ENCODE measurements around the gene PIGW.

Gene PIGW, protein sequence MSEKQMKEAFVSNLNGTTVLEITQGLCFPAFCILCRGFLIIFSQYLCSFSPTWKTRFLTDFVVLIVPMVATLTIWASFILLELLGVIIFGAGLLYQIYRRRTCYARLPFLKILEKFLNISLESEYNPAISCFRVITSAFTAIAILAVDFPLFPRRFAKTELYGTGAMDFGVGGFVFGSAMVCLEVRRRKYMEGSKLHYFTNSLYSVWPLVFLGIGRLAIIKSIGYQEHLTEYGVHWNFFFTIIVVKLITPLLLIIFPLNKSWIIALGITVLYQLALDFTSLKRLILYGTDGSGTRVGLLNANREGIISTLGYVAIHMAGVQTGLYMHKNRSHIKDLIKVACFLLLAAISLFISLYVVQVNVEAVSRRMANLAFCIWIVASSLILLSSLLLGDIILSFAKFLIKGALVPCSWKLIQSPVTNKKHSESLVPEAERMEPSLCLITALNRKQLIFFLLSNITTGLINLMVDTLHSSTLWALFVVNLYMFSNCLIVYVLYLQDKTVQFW

DNA sequence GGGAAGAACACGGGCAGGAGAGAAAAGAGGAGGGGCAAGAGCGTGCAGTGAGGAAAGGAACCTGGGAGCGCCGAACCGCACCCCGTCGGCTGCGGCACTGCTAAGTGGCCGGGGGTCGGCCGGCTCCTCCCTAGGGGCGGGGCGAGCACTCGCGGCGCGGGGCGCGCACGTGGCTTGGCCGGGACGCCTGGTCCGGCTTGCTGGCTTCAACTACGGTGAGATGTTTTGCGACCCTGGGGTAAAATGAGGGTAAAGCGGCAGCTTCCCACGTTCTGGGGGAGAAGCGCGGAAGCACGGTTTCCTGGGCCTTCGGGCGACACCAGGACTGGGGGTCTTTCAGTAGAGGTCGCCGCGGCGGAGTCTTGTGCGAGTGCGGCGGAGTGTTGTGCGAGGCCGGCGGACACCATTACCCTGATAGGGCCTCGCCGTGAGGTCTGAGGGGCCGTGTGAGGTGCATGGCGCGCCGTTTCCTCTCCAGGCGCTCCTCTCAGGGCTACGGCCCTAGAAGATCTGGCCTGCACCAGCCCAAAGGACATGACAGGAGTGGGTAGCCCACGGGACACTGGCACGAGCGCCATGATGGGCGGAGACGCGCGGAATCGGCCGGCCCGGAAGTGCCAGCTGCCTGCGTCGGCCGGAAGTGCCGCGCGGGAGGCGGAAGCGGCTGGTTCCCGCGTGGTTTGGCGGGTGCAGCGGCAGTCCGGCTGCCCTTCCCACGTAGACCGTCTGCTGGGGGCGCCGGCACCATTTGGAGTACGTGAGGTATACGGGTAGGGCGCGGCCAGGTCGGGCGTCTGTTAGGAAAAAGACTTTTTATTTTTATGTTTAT lies at the start of gene PIGW, which contains the start of gene MYO19:
Gene PIGW (plus strand): TSS at position 148 of the 829 bp plus-strand sequence. CDS start 2,115 bp downstream, outside the sequence.
Gene MYO19 (minus strand): TSS at position 29 of the 829 bp plus-strand sequence. CDS start 2,330 bp downstream, outside the sequence.
- peak; percentile 82 to 88 for DNase-seq (ENCODE audit: low read depth in 2 of 2)

DNA sequence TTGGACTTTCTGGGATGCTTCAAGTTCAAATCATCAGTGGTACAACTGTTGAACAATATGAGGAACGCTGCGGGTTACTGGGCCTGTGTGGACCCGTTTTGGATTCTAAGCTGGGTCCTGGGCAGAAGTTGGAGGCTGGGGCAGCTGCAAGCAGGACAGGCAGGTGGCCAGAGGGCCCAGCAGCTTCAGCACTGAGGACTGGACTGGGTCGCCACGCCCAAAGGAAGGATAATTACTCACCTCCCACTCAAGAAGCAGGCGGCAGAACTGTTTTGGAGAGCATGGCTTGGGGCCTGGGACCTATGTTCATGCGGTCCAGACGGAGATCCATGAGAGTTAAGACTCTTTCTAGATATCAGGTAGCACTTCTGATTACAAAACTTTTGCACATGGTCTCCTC lies 49.8 kb upstream of the PIGW start:
- DNase-seq (ENCODE audit: low read depth in 2 of 2), result no peak

DNA sequence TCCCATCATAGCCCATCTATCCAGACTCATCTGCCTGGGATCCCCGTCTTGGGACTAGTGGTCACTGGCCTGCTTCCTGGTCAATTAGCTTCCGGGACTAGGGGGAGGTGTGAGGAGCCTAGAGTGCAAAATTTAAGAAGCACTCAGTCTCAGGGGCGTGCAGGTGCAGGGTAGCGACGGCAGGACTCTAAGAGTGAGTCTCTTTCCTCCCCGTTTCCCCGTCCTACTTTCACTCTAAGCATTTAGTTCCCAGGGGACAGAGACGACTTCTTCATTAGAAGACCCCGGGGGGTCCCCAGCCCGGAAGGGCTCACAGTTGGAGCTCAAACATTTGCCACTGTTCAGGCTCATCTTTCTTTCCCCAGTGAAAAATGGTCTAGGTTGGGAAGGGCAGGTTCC lies 49.0 kb upstream of the PIGW start:
- no peak for DNase-seq (ENCODE audit: low read depth in 2 of 2)

DNA sequence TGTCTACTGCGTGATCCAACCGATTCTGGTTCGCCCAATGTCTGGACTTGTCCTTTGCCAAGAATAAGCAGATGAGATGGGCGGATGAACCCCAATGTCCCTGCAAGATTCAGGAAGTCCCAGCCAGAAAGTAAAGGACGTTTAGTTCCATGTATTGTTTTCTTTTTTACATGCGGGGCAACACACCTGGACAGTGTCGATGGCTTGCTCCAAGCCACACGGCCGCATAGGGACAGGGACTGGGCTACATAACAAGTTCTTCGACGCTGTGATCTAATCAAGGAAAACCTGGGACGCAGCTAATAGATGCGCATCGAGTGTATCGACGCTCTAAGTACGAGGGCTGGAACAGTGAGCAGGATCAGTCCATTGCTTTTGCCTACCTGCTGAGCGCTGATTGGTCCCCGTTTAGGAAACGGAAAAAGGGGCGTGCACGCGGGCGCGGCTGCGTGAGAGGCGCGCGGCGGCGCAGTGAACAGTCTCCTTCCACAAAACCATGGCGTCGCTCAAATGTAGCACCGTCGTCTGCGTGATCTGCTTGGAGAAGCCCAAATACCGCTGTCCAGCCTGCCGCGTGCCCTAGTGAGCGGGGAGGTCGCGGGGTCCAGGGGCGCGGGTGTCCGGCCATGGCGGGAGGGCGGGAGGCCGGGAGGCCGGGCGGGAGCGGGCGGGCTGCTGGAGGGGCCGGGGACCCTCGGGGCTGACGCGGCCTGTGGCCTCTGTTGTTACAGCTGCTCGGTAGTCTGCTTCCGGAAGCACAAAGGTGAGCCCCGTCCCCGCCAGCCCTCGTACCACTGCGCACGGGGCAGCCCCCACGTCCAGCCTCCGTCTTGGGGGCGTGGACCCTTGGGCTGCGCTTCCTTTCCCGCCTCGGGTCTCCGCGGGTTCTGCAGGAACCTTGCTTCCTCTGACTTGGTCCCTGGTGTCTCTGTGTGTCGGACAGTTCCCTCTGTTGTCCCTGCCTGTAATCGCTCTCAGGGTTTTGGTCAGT lies 48.3 kb upstream of the PIGW start, which contains the start of gene ZNHIT3:
Gene ZNHIT3 (plus strand): TSS at position 478 of the 991 bp plus-strand sequence. CDS start 19 bp downstream, at position 497.
- peak; percentile 83 to 86 for DNase-seq (ENCODE audit: low read depth in 2 of 2)

DNA sequence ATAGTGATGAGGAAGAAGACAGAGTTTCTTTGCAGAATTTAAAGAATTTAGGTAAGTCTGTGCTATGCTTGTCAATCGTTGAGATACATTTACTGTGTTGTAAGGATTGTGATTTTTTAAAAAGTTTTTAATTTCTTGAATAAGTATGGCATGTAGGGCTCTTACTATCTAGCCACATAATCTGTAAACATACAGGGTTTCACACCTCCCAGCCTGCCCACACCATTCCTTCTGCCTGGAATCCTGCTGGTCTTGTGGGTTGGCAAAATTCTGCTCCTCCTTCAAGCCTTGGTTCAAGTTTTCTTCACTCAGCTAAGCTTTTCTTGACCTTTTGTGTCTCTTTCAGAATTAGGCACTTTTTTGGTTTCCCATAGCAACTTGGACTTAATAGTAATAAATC lies 40.8 kb upstream of the PIGW start:
- no peak for DNase-seq (ENCODE audit: low read depth in 2 of 2)

DNA sequence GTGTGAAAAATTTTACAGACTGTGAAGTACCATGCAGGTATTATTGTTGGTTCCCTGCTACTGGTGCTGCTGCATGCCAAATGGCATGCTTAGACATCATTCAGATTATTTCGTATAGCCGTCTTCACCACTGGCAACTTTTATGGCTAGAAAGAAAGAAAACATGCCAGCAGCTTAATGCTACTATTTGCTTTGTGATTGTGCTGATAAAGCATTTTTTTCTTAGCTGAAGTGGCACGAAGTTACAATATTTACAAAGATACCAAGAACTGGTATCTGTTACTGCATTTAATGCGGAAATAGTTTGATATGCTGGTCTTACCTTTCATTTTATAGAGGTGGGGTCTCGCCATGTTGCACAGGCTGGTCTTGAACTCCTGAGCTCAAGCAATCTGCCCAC lies 40.1 kb upstream of the PIGW start:
- no peak for DNase-seq (ENCODE audit: low read depth in 2 of 2)

DNA sequence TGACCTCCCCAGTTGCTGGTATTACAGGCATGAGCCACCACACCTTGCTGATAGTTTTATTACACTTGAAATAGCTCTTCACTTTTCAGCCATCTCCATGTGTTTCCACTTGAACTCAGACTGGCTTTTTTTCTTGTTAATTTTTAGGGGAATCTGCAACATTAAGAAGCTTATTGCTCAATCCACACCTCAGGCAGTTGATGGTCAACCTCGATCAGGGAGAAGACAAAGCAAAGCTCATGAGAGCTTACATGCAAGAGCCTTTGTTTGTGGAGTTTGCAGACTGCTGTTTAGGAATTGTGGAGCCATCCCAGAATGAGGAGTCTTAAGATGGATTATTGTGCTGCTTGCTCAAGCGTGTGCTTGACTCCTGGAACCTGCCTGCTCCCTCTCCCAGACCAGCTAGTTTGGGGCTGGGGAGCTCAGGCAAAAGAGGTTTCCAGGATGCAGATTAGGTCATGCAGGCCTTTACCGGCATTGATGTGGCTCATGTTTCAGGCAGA lies 39.7 kb upstream of the PIGW start:
- DNase-seq (ENCODE audit: low read depth in 2 of 2), result no peak

DNA sequence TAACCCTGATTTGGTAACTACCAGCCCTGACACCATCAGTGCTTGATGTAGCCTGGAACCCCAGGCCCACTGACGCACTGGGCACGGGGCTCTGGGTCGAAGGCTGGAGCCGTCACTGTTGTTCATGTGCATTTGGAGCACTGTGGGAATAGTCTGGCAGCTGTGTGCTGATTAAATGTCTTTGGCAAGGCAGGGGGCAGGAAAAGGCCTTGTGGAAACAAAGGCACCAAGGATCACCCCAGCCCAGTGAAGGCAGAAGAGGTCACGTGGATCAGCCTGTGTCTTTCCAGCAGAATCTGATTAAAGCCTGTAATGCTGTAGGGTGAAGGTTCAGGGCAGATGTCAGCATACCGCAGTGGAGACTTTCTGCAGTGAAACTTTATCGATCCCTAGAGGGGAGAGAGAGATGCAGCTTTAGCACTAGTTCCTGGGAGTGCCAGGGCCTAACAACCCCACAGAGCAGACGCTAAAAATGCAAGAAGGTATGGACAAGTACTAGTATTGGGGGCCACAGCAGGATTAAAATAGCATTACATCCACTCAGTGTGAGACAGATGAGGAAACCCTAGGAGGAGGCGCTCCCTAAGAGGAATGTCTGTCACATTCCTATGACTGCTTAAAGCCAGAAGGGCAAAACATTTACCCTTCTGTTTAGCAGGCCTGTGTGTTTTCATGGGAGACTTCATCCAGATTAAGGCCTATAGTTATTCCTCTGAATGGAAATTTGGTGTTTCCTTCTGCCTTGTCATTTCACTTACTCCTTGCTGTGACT lies 38.6 kb upstream of the PIGW start:
- no peak for DNase-seq (ENCODE audit: low read depth in 2 of 2)

DNA sequence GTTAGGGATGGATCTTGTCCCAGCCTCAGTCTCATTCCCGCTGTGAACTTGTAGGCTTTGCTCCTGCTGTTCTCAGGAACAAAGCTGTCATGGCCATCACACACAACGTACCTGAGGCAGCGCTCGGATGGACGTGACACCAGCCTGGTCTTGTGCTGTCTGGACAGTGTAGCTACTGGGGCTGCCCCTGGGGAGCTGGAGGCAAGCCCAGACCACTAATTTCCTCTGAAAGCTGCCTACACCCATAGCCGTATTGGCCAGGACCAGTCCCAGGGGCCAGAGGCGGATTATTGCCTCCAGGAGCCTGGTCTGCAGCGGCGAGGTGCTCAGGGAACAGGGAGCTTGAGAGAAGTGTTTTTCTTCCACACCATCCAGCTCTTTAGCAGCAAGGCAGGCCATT lies 36.6 kb upstream of the PIGW start:
- no peak for DNase-seq (ENCODE audit: low read depth in 2 of 2)

DNA sequence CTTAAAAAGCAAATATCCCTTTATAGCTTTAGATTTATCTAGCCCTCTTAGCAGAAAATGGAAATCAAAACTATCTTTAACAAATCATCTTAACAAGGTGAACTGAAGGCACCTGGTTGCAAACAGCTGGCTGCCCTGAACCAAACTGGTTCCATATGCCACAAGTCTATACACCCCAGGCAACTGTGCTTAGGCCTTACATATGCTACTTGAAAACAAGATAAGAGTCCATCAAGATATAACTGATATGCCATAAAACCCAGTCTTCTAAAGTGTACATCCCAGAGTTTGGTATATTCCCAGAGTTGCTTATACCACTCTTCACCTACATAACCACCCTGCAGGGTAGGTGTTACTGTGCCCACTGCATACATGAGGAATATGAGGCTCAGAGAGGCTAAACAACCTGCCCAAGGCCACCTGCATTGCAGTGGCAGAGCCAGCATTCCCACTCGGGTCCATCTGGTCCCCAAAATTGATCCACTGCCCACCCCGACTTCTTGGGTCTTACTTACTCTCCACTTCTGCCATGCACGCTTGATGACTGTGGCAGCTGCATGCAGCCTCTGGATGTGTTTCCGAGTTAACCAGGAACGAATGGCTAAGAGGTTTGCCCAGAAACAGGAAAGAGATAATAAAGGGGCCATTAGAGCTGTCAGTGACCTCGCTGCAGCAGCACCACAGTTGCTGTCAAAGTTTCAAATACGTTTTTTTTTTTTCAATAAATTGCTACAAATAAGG lies 36.1 kb upstream of the PIGW start:
- no peak for DNase-seq (ENCODE audit: low read depth in 2 of 2)

DNA sequence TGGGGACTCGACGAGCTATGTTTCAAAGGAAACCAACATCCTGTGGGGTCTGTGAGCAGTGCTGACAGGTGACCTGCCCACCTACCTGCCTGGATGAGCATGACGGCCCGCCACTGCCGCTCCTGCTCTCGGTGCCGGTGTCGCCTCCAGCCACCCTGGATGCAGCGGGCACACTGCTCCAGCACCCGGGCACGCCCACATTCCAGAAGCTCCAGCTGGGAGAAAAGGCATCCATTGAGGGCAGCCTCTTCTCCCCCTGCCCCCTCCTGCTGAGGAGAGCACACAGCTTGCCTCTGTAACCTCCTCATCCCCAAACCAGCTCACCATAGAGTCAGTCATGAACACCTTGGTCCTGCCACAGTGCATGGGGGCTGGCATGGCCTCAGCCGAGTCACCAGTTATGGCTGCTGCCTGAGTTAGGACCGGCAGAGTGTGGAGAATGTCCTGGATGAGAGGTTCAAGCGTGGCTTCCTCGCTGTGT lies 34.0 kb upstream of the PIGW start:
- DNase-seq (ENCODE audit: low read depth in 2 of 2), result no peak

DNA sequence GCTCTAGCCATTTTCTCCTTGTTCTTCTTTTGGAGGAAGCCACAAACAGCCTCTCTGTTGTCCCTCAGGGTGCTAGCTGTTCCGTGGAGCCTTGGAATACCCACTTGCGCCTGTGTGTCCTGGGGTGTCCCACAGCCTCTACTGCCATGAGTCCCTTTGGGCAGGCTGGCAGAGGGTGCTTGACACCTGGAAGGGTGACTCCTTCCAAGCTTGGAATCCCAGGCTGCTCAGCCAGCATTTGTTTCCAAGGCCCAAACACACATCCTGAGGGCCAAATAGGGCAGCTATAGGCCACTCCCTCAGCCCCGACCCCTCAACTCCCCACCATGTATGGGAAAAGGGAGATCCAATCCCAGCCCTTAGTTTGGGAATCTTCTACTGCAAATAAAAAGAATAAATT lies 33.4 kb upstream of the PIGW start:
- DNase-seq (ENCODE audit: low read depth in 2 of 2), result no peak

DNA sequence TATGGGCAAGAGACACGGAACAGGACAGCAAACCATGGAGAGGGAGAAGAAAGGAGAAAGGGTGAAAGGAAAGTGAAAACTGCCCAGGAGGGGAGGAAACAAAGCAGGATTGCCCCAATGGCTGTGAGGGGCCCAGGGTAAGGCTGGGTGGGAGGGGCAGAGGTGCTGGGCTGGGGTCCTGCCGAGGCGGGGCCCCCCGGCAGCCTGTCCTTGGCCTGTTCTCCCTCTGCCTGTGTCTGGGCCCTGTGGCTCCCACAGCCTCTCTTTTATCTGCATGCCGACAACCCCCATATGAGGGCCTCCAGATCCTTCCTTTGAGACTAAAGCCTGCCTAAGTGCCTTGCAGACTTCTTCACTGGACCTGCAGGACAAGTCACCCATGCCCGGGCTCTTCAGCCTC lies 32.8 kb upstream of the PIGW start:
- no peak for DNase-seq (ENCODE audit: low read depth in 2 of 2)

DNA sequence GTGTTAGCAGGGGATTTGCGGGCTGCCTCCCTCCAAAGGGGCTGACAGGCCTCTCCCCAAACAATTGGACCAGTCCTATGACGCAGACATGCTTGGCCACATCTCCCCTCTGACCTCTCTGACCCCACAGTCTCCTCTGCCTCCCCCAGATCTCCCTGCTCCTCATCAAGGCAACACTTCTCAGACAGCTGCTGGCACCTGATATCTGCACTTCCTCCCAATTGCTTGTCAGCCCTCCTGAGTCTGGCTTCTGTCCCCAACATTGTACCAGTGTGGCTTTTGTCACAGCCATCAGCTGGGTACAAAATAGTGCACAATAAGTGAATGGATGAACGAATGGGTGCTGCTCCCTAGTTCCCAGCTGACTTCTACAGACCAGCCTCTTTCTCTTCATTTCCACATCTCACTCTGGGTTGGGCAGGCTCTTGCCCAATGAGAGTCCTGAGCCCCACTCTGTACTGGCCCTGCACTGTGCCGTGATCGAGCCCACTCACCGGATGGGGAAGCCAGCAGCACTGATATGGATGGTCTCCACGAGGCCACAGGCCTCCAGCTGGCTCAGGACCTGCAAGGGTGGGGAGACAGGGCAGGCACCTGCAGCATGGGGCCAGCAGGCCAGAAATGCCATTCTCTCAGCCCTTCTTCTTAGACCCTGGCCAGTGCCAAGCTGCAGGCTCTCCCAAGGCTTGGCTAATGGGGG lies 31.2 kb upstream of the PIGW start:
- no peak for DNase-seq (ENCODE audit: low read depth in 2 of 2)

DNA sequence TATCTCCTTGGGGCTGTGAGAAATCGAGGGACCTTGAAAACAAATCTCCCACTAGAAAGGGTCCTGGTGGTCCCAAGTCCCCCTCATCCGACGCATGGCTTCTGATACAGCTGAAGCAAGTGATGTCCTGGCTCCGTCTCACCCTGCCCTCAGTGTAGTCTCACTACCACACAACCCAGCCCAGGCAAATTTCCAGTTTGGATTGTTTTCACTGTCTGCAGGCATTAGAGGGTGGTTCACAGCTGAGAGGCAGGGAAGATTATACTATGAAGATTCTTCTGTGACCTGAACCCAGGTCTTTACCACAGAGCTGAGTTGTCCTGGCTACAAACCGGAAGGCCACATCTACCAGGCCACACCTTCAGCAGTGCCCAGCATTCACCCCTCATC lies 30.6 kb upstream of the PIGW start:
- no peak for DNase-seq (ENCODE audit: low read depth in 2 of 2)

DNA sequence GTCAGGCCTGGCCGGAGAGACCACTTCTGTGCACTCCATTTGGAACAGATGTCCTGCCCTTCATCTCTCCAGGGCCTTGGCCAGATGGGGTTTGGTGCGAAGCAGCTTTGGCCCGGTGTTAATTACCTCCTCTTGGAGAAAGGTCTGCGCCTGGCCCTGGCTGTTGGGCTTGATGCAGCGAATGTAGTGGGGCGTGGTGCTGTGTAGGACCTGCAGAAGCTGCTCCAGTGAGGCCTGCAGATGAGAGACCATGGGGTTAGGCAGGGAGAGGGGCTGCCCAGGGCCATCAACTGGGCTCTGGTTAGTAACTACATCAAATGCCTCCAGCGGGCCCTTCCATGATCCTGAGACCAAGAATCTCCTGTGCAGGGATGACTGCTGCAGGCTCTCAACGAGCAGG lies 29.6 kb upstream of the PIGW start:
- DNase-seq (ENCODE audit: low read depth in 2 of 2), result no peak

DNA sequence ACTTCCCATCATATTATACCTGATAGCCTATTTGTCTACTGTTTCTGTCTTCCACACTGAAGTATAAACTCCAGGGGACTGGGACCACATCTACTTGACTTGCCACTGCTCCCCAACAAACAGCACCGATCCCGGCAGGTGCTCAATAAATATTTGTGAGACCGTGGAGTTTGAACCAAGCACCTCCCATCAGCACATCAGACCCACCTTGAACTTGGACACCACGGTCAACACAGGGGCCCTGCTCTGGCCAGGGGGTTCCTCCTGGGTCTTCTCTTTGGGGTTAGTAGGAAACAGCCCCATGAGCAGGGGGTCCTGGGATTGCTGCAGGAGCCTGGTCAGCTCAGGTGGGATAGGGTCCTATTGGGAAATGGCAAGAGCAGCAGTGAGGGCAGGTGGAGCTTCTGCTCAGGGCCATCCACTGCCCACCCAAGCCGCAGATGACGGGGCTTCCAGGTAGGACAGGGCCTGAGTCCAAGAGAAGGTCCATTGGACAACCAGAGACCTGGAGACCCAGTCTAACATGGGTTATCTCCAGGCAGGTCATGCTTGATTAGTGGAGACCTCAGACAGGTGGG lies 28.4 kb upstream of the PIGW start:
- no peak for DNase-seq (ENCODE audit: low read depth in 2 of 2)

DNA sequence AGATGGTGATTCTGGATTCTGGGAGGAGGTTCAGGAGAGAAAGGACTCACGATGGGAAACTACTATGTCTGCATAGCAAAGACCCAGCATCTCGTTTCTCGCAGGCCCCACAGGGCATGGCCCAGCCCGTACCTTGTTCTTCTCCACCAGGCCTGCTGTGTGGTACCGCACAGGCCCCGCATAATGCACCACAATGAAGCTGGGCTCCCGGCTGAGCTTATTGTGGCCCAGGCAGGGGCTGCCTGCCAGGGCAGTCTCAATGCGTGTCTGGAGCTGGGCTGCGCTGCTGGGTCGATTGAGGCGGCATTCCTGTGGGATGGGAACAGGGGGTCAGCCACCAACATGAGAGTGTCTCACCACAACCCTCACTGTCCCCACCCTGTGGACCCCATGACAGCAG lies 28.0 kb upstream of the PIGW start:
- no peak for DNase-seq (ENCODE audit: low read depth in 2 of 2)

DNA sequence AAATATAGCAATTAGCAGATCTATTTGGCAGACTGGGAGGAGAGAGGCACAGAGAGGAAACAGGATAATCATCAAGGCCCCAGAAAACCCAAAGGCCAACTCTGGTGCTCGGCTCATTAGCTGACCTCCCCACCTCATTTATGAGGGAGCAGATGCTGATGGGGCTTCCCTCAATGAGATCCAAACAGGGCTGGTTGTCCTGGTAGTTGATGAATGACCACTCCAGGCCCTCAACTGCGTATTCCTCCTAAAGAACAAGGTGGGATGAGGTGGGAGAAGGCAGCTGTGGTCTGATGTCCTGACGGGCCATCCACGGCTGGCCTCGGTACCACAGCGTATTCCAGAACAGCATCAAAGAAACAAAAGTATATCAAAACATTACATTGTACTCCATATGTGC lies 27.5 kb upstream of the PIGW start:
- no peak for DNase-seq (ENCODE audit: low read depth in 2 of 2)
